K562 (cell line): ENCODE data around the gene ELOF1. TPM values are rescaled to one million over a fixed set of nuclear protein-coding genes. Genes with fewer than 3 reads are reported as not detected.

Experiments used
- CREB1 ChIP-seq, 2 experiments: sonication (generic) in 1 of 2; formaldehyde crosslinking in 1 of 2; IDR thresholded peaks; 2 replicates each; pipeline versions ENCODE4 v1.6.1 to v1.8.0; 2012 to 2022; ENCODE audit warnings: inconsistent platforms in 1 of 2, mild to moderate bottlenecking in 1 of 2, missing genetic modification reagents in 1 of 2, moderate library complexity in 1 of 2
- ETV1 ChIP-seq: fragments of 450-650 bp; conservative IDR thresholded peaks from 2 replicates; pipeline ENCODE4 v1.6.1; 2016; ENCODE audit warnings: missing genetic modification characterization, control low read depth, low read depth, missing compliant biosample characterization
- FIP1L1 ChIP-seq: fragments of 200-400 bp; formaldehyde crosslinking; IDR thresholded peaks from 2 replicates; pipeline ENCODE4 v1.6.1; 2018; ENCODE audit warnings: mild to moderate bottlenecking, low read depth, low read length; ENCODE audit not compliant: poor library complexity, severe bottlenecking
- GTF3C2 ChIP-seq: IDR thresholded peaks from 3 replicates; pipeline ENCODE4 v1.6.1; 2011; ENCODE audit warnings: borderline replicate concordance, mild to moderate bottlenecking, moderate library complexity; ENCODE audit not compliant: insufficient read length; ENCODE audit errors: extremely low read depth
- HMG20A ChIP-seq: fragments of 450-650 bp; formaldehyde crosslinking; conservative IDR thresholded peaks from 2 replicates; pipeline ENCODE4 v1.4.0; 2020; ENCODE audit warnings: mild to moderate bottlenecking, mixed read lengths
- KAT7 ChIP-seq: sonication (generic); formaldehyde crosslinking; IDR thresholded peaks from 2 replicates; pipeline ENCODE4 v1.8.0; 2022; ENCODE audit warnings: missing genetic modification reagents, mild to moderate bottlenecking, borderline replicate concordance
- KHSRP ChIP-seq: fragments of 450-650 bp; IDR thresholded peaks from 2 replicates; pipeline ENCODE4 v1.6.1; 2017
- NKRF ChIP-seq: fragments of 450-650 bp; IDR thresholded peaks from 2 replicates; pipeline ENCODE4 v1.6.1; 2016; ENCODE audit warnings: borderline replicate concordance
- PRDM10 ChIP-seq: fragments of 450-650 bp; IDR thresholded peaks from 2 replicates; pipeline ENCODE4 v1.6.1; 2018; ENCODE audit not compliant: partially characterized antibody
- RUNX1 ChIP-seq: sonication (generic); IDR thresholded peaks from 2 replicates; pipeline ENCODE4 v1.6.1; 2016; ENCODE audit warnings: antibody characterized with exemption, low read depth
- SMARCE1 ChIP-seq: fragments of 450-650 bp; IDR thresholded peaks from 2 replicates; pipeline ENCODE4 v1.7.1; 2016; ENCODE audit warnings: mild to moderate bottlenecking
- SPI1 ChIP-seq: IDR thresholded peaks from 2 replicates; pipeline ENCODE4 v1.6.1; 2011; ENCODE audit warnings: low read depth, low read length, control low read depth, borderline replicate concordance
- TRIM25 ChIP-seq: fragments of 450-650 bp; IDR thresholded peaks from 2 replicates; pipeline ENCODE4 v1.7.0; 2016; ENCODE audit warnings: borderline replicate concordance
- USF2 ChIP-seq: sonication (generic); formaldehyde crosslinking; IDR thresholded peaks from 2 replicates; pipeline ENCODE4 v1.5.0; 2020; ENCODE audit warnings: missing genetic modification reagents
- polyA plus RNA-seq, 8 experiments: library from polyadenylated mRNA; depleted of rRNA in 4 of 8; stranded (reverse) in 5 of 8; unstranded in 3 of 8; fragments of >200 nt; fragmentation: Nextera tagmentation in 2 of 8; fragmentation: Illumina TruSeq in 1 of 8; extraction: Ambion mirVana in 2 of 8; extraction: Trizol in 1 of 8; gene quantifications; 2 replicates each; pipeline versions ENCODE4 v1.2.1 to v1.2.3, GENCODE V29; 2011 to 2014; ENCODE audit warnings: inconsistent platforms in 1 of 8, missing spikeins in 1 of 8
- total RNA-seq, 7 experiments: library from RNA; depleted of rRNA in 6 of 7; stranded (reverse); fragments of >200 nt in 6 of 7; fragmentation: Illumina TruSeq in 2 of 7; extraction: Trizol in 2 of 7; gene quantifications; 2 replicates each; pipeline versions ENCODE4 v1.2.1 to v1.2.3, GENCODE V29; 2011 to 2021; ENCODE audit warnings: low replicate concordance in 1 of 7

Gene ELOF1
- total and polyA plus RNA-seq, 9 of the 15 experiments (the other 6 are each of a cell fraction or from before 2014, with no cell fraction given): 16.7 to 147 (median 74.2) TPM

GRCh38 chr19:11578258-11579142, 19.5 kb upstream of the ELOF1 start (continued):
- TF ChIP-seq GTF3C2: no peak
- TF ChIP-seq PRDM10: no peak
- no peak for TF ChIP-seq TRIM25
- no peak for TF ChIP-seq CREB1 (IDR thresholded peaks at IDR 0.05)
- TF ChIP-seq CREB1 (CRISPR knock-in tag; IDR thresholded peaks at IDR 0.05): no peak
- TF ChIP-seq HMG20A (CRISPR knock-in tag): no peak
- TF ChIP-seq FIP1L1: peak; percentile 42
- no peak for TF ChIP-seq KHSRP
- peak; percentile 61 for TF ChIP-seq USF2 (CRISPR knock-in tag)
- peak; percentile 71; the same call in 1 of the 2 replicates for TF ChIP-seq SPI1
- TF ChIP-seq ETV1 (tag): no peak
- TF ChIP-seq SMARCE1: peak; percentile 58; the same call in 1 of the 2 replicates
- peak; percentile 50; the same call in 1 of the 2 replicates for TF ChIP-seq KAT7
- TF ChIP-seq NKRF: no peak
- TF ChIP-seq RUNX1: peak; percentile 54; the same call in 1 of the 2 replicates
